ENCODE results near the gene IRAK2.
"Not testable (repeated sequence)": the region's sequence is repeated elsewhere in the genome, so short reads cannot be mapped to it uniquely, and the experiment has no call there.

The IRAK2 gene

GRCh38 chr3:10268930-10269329 is 104.2 kb downstream of the IRAK2 start:
- DNase-seq: no peak
- H3K4me1 ChIP-seq: peaks cover 0 to 22% (median 14%) of the 10 kb centered on the region in 4 donors
- no peaks in the 10 kb centered on the region for H3K27me3 ChIP-seq
- H3K9me3 ChIP-seq: no peaks in the 10 kb centered on the region
- TF ChIP-seq CTCF (IDR thresholded peaks at IDR 0.05): no peak
- H3K27ac ChIP-seq: no peak overlapping the region
- H3K36me3 ChIP-seq: peaks cover 19 to 58% (median 31%) of the 10 kb centered on the region in 3 donors
- no peak overlapping the region for H3K4me3 ChIP-seq
- intact Hi-C loops (cut with DNase I; ENCODE audit: low total_unique reads): no loop called here

GRCh38 chr3:10269443-10269842 is 104.7 kb downstream of the IRAK2 start:
- intact Hi-C loops (cut with DNase I; ENCODE audit: low total_unique reads): no loop called here
- H3K4me3 ChIP-seq: no peak overlapping the region

GRCh38 chr3:10272476-10272875 is 107.8 kb downstream of the IRAK2 start:
- H3K4me3 ChIP-seq; DNase-seq; H3K27ac ChIP-seq; H3K27me3 ChIP-seq; H3K9me3 ChIP-seq; intact Hi-C loops (cut with DNase I; ENCODE audit: low total_unique reads): not testable (repeated sequence)
- peaks cover 0 to 29% (median 17%) of the 10 kb centered on the region in 4 donors for H3K4me1 ChIP-seq
- peaks cover 36 to 58% (median 43%) of the 10 kb centered on the region in 3 donors for H3K36me3 ChIP-seq

More at GRCh38 chr3:10269443-10269842, 104.7 kb downstream of the IRAK2 start:
- peaks cover 0 to 25% (median 17%) of the 10 kb centered on the region in 4 donors for H3K4me1 ChIP-seq
- H3K27ac ChIP-seq: no peak overlapping the region
- H3K36me3 ChIP-seq: peaks cover 19 to 56% (median 31%) of the 10 kb centered on the region in 3 donors
- H3K27me3 ChIP-seq: no peaks in the 10 kb centered on the region
- DNase-seq: no peak
- no peak for TF ChIP-seq CTCF (IDR thresholded peaks at IDR 0.05)
- H3K9me3 ChIP-seq: no peaks in the 10 kb centered on the region

GRCh38 chr3:10272977-10273376 is 108.3 kb downstream of the IRAK2 start:
- Histone ChIP-seq H3K27me3 (no peaks in the 10 kb centered on the region), H3K36me3 (peaks cover 41 to 63% (median 46%) of the 10 kb centered on the region in 3 donors), H3K27ac (no peak overlapping the region), H3K4me1 (peaks cover 0 to 28% (median 17%) of the 10 kb centered on the region in 4 donors), H3K4me3 (no peak overlapping the region), H3K9me3 (no peaks in the 10 kb centered on the region)
- intact Hi-C loops (cut with DNase I; ENCODE audit: low total_unique reads): no loop called here
- DNase-seq: no peak
- TF ChIP-seq CTCF (IDR thresholded peaks at IDR 0.05): no peak

GRCh38 chr3:10273702-10274305 is 109.1 kb downstream of the IRAK2 start:
- no peak for DNase-seq
- TF ChIP-seq CTCF (IDR thresholded peaks at IDR 0.05): no peak
- Histone ChIP-seq H3K36me3 (peaks cover 49 to 69% (median 55%) of the 10 kb centered on the region in 3 donors), H3K4me3 (no peak overlapping the region), H3K4me1 (peaks cover 0 to 22% (median 17%) of the 10 kb centered on the region in 4 donors), H3K27me3 (no peaks in the 10 kb centered on the region), H3K27ac (no peak overlapping the region), H3K9me3 (no peaks in the 10 kb centered on the region)
- intact Hi-C loops (cut with DNase I; ENCODE audit: low total_unique reads): no loop called here

- intact Hi-C loops (cut with DNase I; ENCODE audit: low total_unique reads): no loop called here
- Histone ChIP-seq H3K9me3 (no peaks in the 10 kb centered on the region), H3K4me1 (peaks cover 0 to 22% (median 17%) of the 10 kb centered on the region in 4 donors), H3K36me3 (peaks cover 57 to 69% (median 62%) of the 10 kb centered on the region in 3 donors), H3K27ac (no peak overlapping the region), H3K4me3 (no peak overlapping the region), H3K27me3 (no peaks in the 10 kb centered on the region)
- no peak for DNase-seq
- no peak for TF ChIP-seq CTCF (IDR thresholded peaks at IDR 0.05)
Measured at GRCh38 chr3:10274601-10275000, 109.9 kb downstream of the IRAK2 start.

All from tibial artery (tissue), 4 donors.